DMS153 treated with DMSO at 0.1 percent for 48 hours (cell line): ENCODE data around the gene MAGI2.

ENCODE experiments used
- DNase-seq: peaks from one replicate; lab custom pipeline; 2025; ENCODE audit not compliant: unreplicated experiment; lab: John Stamatoyannopoulos, UW

Gene MAGI2

DNA sequence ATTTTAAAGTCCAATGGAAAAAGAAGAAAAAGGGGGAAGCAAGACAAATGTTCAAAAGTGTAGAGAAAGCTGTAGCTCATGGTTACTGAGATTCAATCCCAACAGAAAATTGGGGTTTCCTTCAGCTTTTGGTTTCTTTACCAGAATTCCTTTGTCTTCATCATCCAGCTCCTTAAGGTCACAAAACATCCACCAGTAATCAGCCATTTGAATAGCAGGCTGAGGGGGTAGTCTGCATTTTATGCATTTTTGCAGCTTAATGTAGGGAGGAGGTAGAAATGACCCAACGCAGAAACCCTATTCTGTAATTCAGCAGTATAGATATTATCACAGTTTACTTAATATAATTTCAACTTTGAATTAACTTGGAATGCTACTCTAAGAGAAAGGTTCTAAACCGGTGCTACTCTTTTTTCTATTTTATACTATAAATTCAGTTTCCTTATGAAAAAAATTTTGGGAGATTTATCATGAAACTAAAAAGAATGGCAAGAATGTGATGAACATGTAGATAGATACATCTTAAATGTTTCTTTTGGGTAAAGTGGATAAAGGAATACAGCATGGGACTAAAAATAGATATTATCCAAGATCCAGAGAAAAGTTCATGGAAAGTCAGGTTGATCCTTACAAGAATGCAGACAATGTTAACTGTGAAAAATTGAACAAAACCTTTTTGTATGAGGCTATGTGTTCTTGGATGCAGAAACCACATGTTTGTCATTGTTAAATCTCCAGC is 1058.0 kb downstream of the MAGI2 start:
- no peak for DNase-seq

DNA sequence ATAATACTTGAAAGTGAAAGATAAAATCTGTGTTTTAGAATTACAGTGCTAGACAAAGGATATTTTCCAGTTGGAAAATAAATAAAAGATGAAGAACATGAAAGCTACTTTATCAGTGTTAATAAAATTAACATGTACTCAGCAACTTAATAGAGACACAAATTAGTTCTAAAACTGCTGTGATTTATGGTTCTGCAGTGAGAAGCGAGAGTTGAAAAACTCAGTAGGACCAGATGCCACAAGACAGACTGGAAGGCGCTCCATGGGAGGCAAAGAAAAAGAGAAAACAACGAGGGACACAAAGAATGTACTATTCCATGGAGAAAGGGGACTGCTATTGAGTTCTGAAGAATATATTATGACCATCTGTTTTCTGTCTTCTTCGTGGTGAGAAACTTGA is 1064.4 kb downstream of the MAGI2 start:
- DNase-seq: no peak

DNA sequence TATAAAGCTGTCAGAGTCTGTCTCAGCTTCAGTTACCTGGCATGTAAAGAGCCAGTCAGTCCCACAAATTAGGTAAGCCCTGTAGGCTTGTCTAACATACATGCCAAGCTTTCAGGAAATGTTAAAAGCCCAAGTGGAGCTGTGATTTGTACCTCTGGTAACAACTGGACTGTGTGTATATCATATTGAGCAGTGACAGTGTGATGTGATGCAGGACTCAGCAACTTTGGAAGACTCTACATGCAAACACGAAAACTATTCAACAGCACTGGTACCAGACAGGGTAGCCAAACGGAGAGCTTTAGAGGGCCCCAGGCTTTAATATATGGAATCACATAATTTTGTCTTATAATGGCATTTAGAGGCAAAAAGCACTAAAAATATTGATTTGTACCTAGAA is 1066.9 kb downstream of the MAGI2 start:
- no peak for DNase-seq

DNA sequence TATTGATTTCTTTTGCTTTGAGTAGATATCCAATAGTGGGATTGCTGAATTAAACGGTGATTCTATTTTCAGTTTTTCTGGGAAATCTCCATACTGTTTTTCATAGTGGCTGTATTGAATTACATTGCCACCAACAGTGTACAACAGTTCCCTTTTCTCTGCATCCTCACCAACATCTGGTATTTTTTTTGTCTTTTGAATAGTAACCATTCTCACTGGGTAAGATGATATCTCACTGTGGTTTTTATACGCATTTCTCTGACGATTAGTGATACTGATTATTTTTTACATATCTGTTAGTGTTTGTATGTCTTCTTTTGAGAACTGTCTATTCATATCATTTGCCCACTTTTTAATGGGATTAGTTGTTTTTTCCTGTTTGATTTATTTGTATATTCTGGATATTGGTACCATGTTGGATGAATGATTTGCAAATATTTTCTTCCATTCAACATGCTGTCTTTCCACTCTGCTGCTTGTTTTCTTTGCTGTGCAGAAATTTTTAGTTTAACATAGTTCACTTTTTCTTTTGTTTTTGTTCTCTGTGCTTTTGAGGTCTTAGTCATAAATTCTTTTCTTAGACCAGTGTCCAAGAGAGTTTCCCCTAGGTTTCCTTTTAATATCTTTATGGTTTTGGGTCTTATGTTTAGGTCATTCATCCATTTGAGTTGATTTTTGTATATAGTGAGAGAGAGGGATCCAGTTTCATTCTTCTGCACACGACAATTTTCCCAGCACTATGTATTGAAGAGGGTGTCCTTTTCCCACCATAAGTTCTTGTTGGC is 1070.2 kb downstream of the MAGI2 start:
- no peak for DNase-seq

GRCh38 chr7:78379148-78379547 is 1074.3 kb downstream of the MAGI2 start:
- DNase-seq: no peak

GRCh38 chr7:78377532-78377931 is 1075.9 kb downstream of the MAGI2 start:
- DNase-seq: no peak

DNA sequence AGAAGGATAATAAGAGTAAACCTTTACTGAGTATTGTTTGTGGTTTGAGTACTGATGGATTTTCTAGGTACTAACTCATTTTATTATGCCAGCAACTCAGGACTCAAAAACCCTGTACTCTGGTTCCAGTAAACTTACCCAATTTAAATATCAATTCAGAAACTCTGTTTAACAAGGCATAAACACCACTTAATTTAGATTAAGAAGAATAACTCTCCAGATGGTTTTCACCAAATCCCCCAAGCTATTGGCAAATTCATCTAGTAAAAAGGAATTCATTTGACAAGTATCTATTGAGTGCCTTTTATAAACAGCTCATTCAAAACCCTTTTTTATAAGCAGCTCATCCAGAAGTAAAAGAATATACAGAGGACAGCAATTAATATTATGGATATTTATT is 1082.5 kb downstream of the MAGI2 start:
- no peak for DNase-seq

GRCh38 chr7:78368771-78369170 is 1084.7 kb downstream of the MAGI2 start:
- no peak for DNase-seq

DNA sequence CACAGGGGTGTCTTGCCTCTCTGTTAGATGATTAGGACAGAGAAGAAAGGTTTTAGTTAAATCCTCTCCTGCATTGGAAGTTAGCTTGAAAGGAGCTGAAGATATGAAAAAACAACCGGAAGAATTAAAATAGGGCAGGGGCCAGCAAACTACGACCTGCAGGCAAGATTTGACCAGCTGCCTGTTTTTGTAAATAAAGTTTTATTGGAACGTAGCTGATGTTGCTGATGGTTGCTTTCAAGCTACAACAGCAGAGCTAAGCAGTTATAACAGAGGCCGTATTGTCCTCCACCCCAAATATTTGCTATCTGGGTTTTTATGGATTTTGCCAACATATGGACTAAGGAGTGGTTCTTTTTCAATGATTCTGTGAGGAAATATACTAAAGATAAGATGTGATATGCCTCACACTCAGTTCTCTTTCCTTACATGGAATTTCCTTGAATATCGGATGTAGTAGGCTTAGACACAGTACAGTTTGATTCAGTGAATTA is 1086.1 kb downstream of the MAGI2 start:
- DNase-seq: no peak

- DNase-seq: no peak
These were observed 1089.6 kb downstream of the MAGI2 start for GRCh38 chr7:78363866-78364265.

GRCh38 chr7:78359836-78360235 is 1093.6 kb downstream of the MAGI2 start:
- no peak for DNase-seq

DNA sequence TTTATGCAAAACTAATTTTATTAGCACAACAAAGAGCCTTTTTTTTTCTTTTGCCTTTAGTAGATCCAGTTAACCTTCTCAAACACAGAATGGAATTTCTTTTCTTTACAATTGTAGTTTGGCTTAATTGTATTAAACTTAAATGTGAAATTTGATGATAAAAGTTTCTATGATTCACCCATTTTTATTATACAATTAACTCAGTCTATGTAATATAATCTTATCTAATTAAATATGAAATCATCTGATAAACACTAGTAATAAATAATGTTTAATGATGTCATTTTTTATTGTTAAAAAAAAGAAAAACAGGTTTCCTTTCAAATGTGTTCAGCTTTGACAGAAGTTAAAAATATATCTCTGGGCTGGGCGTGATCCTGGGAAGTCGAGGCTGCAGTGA is 1095.8 kb downstream of the MAGI2 start:
- DNase-seq: no peak

GRCh38 chr7:78355834-78356233 is 1097.6 kb downstream of the MAGI2 start:
- no peak for DNase-seq

GRCh38 chr7:78350926-78351325 is 1102.5 kb downstream of the MAGI2 start:
- DNase-seq: no peak

- DNase-seq: no peak
These were observed 1103.1 kb downstream of the MAGI2 start for GRCh38 chr7:78350391-78350790.

GRCh38 chr7:78346827-78347226 is 1106.6 kb downstream of the MAGI2 start:
- DNase-seq: no peak

- no peak for DNase-seq
These were observed 1107.5 kb downstream of the MAGI2 start for GRCh38 chr7:78345979-78346378.

DNA sequence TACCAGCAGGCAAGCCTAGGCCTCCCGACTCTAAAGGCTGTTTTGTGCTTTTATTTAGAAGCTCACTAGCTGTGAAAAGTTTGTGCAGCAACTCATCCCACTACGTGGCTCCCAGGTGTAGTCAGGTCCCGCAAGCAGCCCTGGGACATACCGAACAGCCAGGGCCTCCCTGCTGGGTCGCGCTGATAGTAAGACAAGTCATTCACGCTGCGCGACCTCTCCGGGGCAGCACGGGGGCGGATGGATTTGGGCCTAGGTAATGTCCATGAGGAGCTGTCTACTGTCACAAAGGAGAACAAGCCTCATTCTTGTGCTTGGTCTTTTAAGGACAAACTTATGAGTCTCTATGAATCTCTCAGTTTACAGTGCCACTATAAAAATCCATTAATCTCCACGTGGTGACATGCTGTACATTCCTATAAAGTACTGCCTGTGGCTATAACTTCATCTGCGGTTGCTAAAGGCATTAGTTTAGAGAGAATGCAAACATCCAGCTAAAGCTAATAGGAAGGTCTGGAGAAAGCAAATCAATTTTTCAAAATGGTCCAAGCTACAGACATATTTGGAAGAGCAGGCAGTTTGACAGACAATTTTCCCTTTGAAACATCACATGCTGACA is 1108.1 kb downstream of the MAGI2 start:
- no peak for DNase-seq

GRCh38 chr7:78334426-78334825 is 1119.0 kb downstream of the MAGI2 start:
- no peak for DNase-seq

DNA sequence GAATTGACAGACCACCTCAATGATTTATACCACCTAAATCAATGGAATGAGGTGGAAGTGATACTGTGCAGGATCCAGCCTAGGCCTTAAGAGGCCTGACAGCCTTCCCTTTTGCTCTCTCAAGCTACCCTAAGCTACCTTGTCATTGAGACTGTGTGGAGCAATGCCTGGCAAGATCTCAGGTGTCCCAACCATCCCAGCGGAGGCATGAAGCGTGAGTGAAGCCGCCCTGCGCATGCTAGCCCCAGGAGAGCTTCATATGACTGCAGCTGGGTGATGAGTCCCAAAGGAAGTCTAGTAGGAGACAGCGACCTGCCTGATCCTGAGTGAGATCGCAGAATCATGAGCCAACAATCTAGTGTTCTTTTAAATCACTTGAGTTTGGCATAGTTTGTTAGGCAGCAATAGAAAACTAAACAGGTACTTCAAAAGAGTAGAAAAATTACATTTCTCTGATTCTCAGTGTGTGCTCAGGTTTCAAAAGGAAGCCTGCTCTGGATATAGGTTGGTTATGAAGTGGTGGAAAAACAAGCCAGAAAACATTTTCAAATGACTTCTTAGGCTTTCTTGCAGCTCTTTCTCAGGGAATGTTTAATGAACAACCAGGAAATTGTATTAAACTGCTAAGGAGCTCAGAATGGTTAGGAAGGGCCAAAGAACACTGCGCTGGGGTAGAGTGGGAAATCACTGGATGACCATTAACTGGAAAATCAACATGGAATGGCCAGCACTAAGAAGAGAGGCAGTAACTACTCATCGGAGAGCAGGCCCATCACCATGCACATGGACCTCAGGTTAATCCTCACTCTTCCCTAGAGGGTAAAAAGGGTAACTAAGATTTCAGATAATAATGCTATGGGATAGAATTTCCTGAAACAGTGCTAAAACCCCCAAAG is 1119.7 kb downstream of the MAGI2 start:
- no peak for DNase-seq
